ENCODE measurements around the gene LPXN. TPM values are rescaled to one million over a fixed set of nuclear protein-coding genes. Genes with fewer than 3 reads are reported as not detected.
A peak's percentile ranks its signal among the peaks of the same experiment; 100 is the strongest.

Gene LPXN
- total RNA-seq, result 10 to 100 TPM; 50.8 to 83.7 (median 65.9) TPM
- polyA plus RNA-seq, result 10 to 100 TPM; 56.8 to 70.0 (median 62.3) TPM
- long read RNA-seq, donor 1, partial matches to known transcripts, result 0 of 4 reads
- long read RNA-seq, donor 1, other reads (novel, unspliced or antisense), result 0 of 4 reads
- long read RNA-seq, donor 2, transcript LPXN-201 (9 exons, 1,833 nt), result major isoform, 5 of 5 reads
- long read RNA-seq, donor 2, partial matches to known transcripts, result 0 of 5 reads
- long read RNA-seq, donor 2, other reads (novel, unspliced or antisense), result 0 of 5 reads

DNA sequence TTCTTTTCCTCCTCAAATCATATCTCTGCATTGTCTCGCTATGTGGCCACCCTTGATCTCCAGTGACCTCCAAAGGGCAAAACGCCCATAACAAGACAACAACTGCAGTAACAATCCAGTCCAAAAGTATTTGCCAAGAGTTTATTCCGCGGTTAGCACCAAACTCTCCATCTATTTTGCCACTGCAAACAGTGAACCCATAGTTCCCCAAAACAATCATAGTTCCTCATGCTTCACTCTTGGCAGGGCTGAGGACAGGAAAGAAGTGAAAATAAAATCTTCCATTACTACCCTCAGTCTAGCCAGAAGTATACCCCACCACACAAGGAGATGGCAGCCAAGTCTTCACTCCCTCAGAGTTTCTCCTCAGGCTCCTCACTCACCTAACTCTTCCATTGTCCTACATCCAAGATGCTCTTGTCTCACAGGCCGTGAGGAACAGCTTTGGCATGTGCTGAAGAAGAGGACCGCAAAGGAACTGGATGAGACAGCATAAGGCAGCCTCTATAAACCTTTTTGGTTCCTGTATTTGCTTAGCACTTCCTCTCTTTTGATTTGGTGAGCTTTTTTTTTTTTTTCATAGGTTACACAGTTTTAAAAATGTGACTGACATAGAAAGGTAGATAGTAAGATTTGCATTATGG lies at the start of gene LPXN:
Gene LPXN, minus strand, starts transcription at position 480 of the 644 bp plus-strand sequence. Its CDS starts 84 bp downstream, at position 396.
- 20 to 37% (median 29%) methylated on average over 6 of the region's 6 CpGs for WGBS, 5 donors
- peak within 1 kb of the TSS; percentile 98 to 100 (median 100) for H3K27ac ChIP-seq
- H3K36me3 ChIP-seq, result peaks cover 0 to 9% (median 1%) of the 10 kb centered on the region in 6 donors
- no peaks in the 10 kb centered on the region for H3K27me3 ChIP-seq (replicated peaks in 1 of 7)
- DNase-seq, result no peak
- no peaks in the 10 kb centered on the region for H3K9me3 ChIP-seq
- peak within 1 kb of the TSS; percentile 29 to 99 (median 44) for H3K4me3 ChIP-seq
- intact Hi-C loops (cut with DNase I; ENCODE audit: low total_unique reads), result no loop called here
- TF ChIP-seq POLR2AphosphoS5 (IDR thresholded peaks at IDR 0.05), result peak in 1 of 3 donors; percentile 97
- TF ChIP-seq, protein P1, sequence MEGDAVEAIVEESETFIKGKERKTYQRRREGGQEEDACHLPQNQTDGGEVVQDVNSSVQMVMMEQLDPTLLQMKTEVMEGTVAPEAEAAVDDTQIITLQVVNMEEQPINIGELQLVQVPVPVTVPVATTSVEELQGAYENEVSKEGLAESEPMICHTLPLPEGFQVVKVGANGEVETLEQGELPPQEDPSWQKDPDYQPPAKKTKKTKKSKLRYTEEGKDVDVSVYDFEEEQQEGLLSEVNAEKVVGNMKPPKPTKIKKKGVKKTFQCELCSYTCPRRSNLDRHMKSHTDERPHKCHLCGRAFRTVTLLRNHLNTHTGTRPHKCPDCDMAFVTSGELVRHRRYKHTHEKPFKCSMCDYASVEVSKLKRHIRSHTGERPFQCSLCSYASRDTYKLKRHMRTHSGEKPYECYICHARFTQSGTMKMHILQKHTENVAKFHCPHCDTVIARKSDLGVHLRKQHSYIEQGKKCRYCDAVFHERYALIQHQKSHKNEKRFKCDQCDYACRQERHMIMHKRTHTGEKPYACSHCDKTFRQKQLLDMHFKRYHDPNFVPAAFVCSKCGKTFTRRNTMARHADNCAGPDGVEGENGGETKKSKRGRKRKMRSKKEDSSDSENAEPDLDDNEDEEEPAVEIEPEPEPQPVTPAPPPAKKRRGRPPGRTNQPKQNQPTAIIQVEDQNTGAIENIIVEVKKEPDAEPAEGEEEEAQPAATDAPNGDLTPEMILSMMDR (IDR thresholded peaks at IDR 0.05 in 8 of 11, conservative IDR thresholded peaks at IDR 0.05 in 3 of 11), result no peak
- TF ChIP-seq POLR2A (IDR thresholded peaks at IDR 0.05), result peak in 2 of 3 donors; percentile 21 to 80
- peaks cover 16 to 80% (median 65%) of the 10 kb centered on the region in 6 donors for H3K4me1 ChIP-seq

DNA sequence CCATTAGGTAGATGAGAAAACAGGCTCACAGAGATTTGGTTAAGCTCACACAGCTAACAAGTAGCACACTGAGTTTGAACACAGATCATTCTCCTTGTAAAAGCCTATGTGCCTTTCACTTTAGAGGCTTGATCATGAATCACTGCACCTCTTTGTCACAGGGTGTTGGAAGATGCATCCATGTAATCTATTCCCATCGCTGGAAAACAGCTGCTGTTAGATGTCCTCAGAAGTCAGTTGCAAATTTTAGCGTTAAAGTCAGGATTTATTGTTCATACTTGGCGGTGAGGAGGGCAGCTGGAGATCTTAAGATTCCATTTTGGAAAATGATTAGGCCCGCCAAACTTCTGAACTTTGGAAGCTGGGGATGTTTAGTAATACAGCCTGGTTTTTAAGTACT lies 49.4 kb upstream of the LPXN start:
- H3K27ac ChIP-seq, result no peak overlapping the region
- H3K4me1 ChIP-seq, result peaks cover 0 to 11% (median 0%) of the 10 kb centered on the region in 6 donors
- intact Hi-C loops (cut with DNase I; ENCODE audit: low total_unique reads), result no loop called here
- H3K27me3 ChIP-seq (replicated peaks in 1 of 7), result no peaks in the 10 kb centered on the region
- TF ChIP-seq, protein P1 (IDR thresholded peaks at IDR 0.05 in 8 of 11, conservative IDR thresholded peaks at IDR 0.05 in 3 of 11), result no peak
- TF ChIP-seq POLR2AphosphoS5 (IDR thresholded peaks at IDR 0.05), result no peak
- WGBS, 5 donors, result 95 to 99% (median 98%) methylated on average over 4 of the region's 4 CpGs
- DNase-seq, result no peak
- H3K9me3 ChIP-seq, result no peaks in the 10 kb centered on the region
- H3K4me3 ChIP-seq, result no peak overlapping the region
- H3K36me3 ChIP-seq, result peaks cover 0 to 75% (median 41%) of the 10 kb centered on the region in 6 donors

DNA sequence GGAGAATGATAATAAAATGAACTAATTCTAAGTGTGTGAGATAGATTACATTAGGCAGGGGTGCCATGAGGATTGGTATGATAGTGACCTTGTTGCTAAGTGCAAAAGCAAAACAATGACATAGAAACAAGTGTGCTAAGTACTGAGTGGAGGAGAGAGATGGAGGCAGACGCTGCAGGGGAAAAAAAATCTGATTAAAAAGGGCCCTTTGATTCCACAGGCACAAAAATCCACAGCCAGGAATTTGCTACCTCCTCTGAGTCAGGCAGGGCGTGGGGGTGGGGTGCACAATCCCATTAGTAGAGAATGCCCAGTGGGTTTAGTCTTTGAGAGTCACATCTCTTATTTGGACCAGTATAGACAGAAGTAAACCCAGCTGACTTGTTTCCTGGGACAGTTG lies 46.7 kb upstream of the LPXN start, which contains the start of gene CNTF:
Gene CNTF, plus strand, starts transcription at position 322 of the 400 bp plus-strand sequence. CDS start 88 bp downstream, outside the sequence.
- 82 to 88% (median 85%) methylated on average over 2 of the region's 2 CpGs for WGBS, 5 donors
- Histone ChIP-seq H3K36me3 (peaks cover 0 to 98% (median 68%) of the 10 kb centered on the region in 6 donors), H3K4me3 (no peak within 1 kb of the TSS), H3K27ac (no peak within 1 kb of the TSS), H3K27me3 (replicated peaks in 1 of 7) (no peaks in the 10 kb centered on the region), H3K4me1 (peaks cover 0 to 11% (median 0%) of the 10 kb centered on the region in 6 donors), H3K9me3 (no peaks in the 10 kb centered on the region)
- intact Hi-C loops (cut with DNase I; ENCODE audit: low total_unique reads), result no loop called here
- no peak for TF ChIP-seq POLR2AphosphoS5 (IDR thresholded peaks at IDR 0.05)
- TF ChIP-seq, protein P1 (IDR thresholded peaks at IDR 0.05 in 8 of 11, conservative IDR thresholded peaks at IDR 0.05 in 3 of 11), result no peak
- TF ChIP-seq POLR2A (IDR thresholded peaks at IDR 0.05), result no peak
- DNase-seq, result no peak

Data from spleen (tissue), 13 donors.